Activated T-helper 1 cell treated with anti-CD3 and anti-CD28 coated beads, Interleukin-2, amount 50 U/mL, for 16 hours (primary cell): ENCODE measurements around the gene LIMS1.
A peak's percentile ranks its signal among the peaks of the same experiment; 100 is the strongest.
"Not testable (repeated sequence)": the region's sequence is repeated elsewhere in the genome, so short reads cannot be mapped to it uniquely, and the experiment has no call there.

ENCODE experiments used
- DNase-seq, 2 donors: peaks; one replicate each; pipeline ENCODE4 v3.0.0-alpha.2; 2020; ENCODE audit warnings: low read depth in 1 of 2, low spot score in 1 of 2

The LIMS1 gene

DNA sequence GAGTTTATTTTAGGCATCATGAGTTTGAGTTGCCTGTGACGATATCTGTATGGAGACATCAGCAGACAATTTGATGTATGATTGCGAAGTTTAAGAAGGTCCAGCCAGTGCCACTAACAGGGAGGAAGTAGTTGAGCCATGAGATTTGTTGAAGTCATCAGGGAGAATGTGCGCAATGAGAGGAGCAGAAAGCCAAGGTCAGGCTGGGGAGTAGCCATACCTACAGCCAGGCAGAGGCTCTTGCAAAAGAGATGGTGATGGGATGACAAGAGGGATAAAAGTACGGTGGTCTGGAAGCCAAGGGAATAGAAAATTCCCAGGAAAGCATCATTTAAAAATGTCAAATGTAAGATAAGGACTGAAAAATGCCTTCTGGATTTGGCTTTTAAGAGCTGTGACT, 51.2 kb downstream of the LIMS1 start:
- no peak for DNase-seq

DNA sequence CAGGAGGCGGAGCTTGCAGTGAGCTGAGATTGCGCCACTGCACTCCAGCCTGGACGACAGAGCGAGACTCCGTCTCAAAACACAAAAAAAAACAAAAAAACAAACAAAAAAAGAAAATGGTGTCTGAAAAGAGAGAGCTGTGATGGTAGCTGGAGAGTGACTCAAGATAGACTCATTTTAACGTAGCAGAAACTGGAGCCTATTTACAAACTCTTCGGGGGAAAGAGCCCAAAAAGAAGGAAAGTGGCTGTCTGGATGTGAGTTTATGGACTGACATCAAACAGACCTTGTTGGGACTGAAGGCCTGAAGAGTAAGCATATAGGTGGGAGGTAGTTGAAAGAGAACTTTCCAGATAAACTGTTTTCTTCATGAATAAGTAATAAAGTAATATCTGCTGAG, 51.8 kb downstream of the LIMS1 start:
- DNase-seq = no peak

DNA sequence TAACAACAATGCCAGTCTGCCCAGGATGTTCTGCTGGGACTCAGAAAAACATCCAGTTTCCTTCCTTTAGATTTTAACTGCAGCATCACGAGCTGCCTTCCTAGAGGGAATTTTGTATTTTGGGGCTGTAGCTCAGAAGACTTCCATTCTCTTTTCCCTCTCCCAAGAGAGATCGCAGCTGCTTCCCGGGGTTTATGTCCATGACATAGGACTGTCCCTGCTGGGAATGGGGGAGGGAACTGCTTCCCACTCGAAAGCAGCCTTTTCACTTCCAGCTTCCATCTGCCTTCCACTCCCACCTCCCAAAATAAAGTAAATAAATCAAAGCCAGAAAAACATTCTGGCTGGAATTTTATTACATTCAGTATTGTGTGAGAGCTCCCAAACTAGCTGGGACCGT, 52.4 kb downstream of the LIMS1 start:
- DNase-seq = no peak

DNA sequence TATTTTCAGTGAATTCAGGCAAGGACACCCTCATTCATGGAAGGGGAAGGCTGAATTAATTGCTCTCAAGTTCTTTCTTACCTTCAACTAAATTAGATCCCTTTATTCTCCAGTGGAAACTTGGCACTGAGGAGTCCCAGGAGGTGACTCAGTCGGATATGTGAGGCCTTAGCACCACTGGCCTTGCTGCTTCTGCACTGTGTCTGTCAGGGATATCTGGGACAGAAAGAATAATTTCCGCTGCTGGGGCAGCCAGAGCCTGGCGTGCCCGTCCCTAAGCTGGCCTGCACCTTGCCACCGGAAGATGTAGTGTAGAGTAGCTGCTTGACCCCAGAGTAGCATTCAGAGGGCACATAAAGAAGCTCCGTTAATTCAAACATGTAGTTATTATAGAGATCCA, 53.4 kb downstream of the LIMS1 start:
- DNase-seq = no peak

DNA sequence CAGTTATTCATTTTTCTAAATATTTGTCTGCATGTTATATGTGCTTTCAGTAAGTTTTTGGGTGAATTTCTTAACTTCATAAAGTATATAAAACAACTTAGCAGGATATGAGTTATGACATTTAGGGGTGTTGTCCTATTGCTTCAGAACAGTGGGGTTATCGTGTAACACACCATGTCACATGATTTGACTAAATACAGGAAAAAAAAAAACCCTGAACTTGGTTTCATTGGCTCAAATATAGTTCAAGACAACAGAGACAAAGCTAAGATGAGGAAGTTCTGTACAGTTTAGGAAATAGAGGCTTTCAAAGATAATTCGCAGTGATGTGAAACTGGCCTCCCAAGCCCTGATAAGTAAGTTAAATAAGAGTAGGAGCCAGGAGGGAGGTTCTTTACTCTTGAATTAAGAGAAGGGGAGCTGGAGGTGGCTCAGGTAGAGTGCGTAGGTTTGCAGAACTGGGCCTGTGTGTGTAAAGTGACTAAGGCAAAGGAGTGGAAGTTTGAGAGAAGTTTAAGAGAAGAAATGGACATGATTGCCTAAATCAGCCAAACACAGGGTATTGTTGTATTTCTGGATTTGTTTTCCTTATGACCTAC, 53.9 kb downstream of the LIMS1 start:
- no peak for DNase-seq

DNA sequence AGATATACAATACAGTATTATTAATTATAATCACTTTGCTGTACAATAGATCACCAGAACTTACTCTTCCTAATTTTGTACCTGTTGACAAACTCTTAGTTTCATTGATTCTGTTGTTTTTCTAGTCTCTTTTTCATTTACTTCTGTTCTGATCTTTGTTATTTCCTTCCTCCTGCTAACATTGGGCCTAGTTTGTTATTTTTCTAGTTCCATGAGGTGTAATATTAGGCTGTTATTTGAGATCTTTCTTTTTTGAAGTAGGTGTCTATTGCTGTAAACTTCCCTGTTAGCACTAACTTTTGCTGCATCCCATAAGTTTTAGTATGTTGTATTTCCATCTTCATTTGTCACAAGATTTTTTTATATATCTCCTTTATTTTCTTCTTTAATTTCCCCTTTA, 55.1 kb downstream of the LIMS1 start:
- no peak for DNase-seq

DNA sequence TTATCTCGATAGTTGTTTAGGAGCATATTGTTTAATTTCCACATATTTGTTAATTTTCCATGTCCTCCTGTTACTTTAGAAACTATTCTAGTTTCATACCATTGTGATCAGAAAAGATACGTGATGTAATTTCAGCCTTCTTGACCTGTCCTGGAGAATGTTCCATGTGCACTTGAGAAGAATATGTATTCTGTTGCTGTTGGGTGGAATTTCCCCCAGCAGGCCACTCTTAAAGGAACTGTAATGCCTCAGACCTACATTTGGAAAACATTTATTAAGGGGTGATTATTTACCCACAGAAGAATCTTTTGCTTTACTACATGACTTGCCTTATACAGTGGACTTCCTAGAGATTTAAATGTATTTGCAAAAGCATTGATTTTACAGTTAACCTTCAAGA, 55.5 kb downstream of the LIMS1 start:
- no peak for DNase-seq

DNA sequence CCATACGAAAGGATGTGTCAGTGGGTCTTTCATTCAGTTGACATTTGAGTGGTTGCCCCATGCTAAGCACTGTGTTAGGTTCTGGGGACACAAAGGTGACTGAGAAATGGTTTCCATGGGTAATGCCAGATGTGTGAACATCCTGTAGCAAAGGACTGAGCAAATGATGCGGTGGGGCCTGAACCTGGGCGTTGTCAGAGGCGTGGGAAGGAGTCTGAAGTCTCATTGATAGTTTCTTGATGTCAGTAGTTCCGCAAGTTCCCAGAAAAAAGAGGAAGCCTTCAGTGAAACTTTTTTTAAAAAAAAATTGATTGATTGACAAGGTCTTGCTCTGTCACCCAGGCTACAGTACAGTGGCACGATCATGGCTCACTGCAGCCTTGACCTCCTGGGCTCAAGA, 56.9 kb downstream of the LIMS1 start:
- DNase-seq = no peak

DNA sequence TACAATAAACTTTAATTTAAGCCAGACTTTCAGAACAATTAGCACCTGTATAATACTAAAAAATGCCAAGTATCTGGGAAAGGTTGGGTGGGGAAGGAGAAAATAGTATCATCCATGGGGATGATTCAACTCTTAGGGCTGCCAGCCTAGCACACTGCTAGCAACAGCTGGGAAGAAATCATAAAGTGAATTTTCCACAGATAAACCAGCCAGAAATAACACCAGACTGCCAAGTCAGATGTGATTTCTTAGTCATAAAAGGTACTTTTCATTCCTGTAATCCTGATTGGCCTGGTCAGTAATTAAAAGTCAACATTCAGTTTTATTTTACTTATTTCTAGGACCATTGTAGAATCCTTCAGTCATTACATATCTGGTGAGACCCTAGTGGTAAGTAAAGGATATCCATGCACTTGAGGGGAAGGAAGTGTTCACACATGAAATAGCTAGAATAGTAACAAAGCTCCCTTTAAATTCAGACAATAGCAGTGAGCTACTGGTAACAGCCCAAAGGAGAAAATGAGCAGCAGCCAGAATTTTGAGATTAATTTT, 59.4 kb downstream of the LIMS1 start:
- no peak for DNase-seq

DNA sequence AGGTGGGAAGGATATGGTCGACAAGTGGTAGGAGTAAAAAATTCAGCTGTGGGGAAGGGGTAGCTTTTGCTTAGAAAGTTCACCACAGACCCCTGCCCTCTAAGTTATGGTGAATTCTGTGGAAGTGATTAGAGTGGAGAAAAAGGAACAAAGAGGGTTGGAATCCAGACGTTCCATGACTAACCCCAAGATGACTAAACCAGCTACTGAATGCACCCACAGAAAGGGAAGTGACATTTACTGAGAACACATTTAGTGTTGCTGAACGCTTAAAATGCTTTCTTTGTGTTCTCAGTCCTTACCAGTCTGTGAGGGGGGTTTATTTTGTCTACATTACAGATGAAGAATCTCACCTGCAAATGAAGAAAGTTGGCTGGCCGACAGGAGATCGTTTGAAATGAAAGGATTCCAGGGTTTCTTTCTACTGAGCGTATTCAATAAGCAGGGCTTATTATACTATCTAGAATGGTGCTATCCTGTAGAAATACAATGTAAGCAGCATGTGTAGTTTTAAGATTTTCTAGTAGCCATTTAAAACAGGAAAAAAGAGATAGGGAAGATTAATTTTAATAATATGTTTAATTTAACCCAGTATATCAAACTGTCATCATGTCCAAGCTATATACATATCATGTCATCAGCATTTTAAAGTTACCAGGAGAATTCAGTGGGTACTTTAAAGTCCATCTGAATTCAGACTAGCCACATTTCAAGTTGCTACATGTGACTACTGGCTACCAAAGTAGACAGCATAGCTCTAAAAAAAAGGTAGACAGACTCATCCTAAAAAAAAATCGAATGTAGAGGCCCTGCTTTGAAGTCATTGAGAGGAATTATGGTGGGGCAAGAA, 60.1 kb downstream of the LIMS1 start:
- no peak for DNase-seq

DNA sequence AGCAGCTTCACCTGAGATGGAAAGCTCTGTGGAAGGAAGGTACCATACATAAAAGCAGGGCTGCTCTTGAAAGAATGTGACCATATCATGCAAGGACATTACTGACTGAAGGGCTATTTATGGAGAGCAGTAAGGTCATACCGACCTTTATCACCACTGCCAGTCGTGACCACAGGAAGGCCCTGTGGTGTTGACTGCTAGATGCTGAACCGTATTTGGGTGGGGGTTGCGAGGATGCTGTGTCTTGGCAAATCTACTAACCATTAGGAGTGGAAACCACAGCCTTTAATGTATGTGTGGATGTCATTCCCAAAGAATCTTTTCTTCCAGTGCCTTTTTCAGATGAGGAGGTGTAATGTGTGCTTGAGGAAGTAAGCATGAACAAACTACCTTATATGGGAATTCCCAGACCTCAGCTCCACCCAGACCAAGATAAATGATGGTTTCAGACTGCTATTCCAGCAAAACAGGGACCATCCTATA, 60.8 kb downstream of the LIMS1 start:
- DNase-seq = no peak

DNA sequence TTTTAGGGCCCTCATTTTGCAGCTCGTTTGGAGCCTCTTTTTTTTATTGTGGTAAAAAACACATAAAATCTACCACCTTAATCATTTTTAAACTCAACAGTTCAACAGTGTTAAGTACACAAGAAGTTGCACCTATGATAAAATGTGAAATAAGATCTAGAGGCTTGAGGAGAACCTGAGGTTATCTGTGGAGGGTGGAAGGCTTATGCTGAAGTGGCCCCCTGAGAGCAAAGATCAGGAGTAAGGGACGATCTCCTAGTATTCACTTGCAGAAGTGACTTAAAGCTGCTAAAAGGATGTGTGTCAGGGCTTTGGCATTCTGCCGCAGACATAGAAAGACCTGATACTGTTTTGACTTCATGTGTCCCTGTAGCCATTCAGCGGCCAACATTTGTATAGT, 61.5 kb downstream of the LIMS1 start:
- DNase-seq = not testable (repeated sequence)

DNA sequence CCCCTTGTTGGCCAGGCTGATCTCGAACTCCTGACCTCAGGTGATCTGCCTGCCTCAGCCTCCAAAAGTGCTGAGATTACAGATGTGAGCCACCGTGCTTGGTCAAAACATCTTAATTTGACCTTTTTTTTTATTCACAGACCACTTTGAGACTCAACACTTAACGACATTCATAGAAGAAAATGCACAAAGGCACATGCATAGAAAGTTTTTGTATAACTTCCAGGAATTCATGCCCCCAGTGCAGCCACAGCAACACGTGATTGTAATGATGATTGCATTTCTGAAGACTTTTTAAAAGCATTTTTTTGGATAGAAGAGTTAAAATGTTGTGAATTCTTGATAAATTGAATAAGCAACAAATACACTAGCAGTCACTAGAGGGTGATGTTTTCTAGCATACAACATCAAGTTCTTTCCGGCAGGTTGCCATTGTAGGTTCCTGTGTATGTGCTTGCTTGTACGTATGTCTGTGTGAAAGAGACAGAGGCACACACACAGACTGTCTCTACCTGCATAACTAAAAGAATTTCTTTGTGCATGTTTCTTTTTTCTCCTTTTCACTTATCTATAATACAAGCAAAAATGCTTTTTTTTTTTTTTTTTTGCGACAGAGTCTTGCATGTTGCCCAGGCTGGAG, 63.0 kb downstream of the LIMS1 start:
- not testable (repeated sequence) for DNase-seq

DNA sequence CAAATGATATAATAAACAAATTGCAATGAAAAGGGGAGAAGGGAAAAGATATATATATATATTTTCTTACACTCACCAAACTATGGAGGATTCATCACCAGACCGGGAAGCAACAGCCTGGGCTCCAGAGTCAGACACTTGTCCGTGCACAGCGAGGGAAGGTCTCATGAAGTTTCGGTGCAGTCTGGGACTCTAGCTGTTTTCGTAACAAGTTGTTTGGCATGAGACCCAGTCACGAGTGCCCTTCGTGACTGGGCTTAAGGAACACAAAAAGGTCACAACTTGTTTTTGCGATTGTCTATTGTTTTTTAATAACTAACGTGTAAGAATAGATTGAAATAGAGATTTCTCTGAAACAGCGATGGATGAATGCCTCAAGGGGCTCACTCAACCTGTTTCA, 66.9 kb downstream of the LIMS1 start:
- DNase-seq = not testable (repeated sequence)

DNA sequence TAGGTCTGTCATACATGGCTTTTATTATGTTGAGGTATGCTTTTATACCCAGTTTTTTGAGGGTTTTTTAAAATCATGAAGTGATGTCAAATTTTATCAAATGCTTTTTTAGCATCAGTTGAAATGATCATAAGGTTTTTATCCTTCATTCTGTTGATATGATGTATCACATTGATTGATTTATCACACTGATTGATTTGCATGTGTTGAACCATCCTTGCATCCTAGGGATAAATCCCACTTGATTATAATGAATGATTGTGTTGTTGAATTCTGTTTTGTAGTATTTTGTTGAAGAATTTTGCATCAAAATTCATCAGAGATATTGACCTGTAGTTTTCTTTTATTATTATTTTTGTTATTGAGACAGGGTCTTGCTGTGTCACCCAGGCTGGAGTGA, 68.2 kb downstream of the LIMS1 start:
- DNase-seq = no peak

DNA sequence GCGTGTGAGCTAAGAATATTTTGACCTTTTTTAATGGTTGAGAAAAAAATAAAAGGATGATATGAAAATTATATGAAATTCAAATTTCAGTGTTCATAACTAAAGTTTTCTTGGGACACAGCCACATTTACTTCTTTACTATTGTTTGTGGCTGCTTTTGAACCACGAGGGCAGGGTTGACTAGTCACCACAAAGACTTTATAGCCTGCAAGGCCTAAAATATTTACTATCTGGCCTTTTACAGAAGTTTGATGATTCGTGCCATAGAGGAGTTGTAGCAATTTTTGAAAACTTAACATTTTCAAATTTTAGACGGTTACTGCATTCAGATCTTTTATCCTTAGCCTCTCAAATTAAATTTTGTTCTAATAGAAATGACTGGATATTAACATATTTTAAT, 69.9 kb downstream of the LIMS1 start:
- no peak for DNase-seq

DNA sequence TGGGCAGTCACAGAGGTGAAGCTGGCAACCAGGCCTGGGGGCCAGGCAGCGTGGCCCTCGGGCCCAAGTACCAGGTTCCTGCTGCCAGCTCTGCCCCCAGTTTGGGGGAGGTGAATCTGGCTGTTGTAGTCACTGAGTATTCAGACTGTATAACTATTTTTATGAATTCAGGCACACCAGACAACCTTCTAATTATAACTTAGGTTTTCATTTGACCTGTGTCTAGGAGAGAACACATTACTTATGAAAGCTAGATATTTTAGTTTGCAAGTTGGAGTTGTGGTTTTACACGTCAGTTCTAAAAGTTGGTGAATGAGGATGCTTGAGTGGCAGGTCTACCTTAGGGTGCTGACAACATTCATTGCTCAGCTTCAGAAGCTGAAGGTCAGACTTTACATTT, 71.7 kb downstream of the LIMS1 start:
- DNase-seq = no peak

DNA sequence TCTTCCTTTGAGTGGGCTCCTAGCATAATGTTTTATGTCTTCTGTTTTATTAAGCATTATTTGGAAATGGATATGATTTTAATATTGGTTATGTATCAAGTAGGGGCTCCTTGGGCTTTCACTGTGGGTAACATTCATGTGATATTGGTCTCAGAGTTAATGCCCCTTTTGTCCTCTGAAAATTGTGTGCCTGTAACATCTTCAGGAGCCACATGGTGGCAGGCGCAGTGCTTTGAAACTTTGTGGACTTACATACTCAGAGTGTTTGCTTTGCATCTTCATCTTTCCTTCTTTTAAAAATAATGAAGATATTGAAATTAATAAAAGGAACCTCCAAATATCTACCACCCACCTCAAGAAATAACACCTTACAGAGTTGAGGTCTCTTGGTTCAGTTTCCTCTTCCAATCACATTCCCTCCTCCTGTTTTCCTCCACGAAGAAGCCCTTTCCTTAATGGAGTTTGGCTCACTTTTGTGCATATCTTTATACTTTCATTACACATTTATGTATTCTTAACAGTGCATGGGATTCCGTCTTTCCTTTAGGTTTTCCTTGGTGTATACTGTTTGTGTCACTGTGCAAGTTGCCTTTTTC, 73.5 kb downstream of the LIMS1 start:
- DNase-seq = peak in 1 of 2 donors; percentile 20

DNA sequence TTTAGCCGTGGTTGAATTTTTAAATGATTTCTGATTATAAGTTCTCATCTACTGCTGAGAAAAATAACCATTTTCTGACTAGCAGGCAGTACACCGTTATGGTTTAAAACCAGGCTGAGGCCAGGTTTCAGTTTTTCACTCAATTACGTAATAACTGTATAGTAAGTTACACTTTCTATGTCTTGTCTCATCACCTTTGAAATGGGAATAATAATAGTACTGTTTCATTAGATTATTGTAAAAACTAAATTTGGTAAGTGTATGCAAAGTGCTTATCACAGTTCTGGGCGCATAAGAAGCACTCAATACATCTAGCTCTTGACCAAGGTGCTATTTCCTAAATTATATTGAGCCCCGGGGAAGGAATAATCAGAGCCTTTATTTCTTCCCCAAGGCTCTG, 76.8 kb downstream of the LIMS1 start:
- DNase-seq = no peak

DNA sequence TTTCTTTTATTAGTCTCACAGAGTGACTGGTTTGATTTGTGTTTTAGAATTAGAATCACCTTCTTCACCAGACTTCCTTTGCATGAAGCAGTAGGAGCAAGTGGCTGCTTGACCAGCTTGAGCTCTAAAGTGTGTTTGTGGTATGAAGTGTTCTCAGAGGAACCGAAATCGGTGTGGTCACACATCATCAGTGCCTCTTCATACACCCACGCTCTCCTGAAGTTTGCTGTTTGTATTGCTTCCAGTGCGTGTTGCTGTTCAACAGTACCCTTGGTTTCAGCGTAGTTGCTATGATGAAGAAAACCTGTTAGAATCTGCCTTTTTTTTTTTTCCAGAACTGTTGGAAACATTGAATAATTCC, 77.9 kb downstream of the LIMS1 start:
- peak in 1 of 2 donors; percentile 20 for DNase-seq

DNA sequence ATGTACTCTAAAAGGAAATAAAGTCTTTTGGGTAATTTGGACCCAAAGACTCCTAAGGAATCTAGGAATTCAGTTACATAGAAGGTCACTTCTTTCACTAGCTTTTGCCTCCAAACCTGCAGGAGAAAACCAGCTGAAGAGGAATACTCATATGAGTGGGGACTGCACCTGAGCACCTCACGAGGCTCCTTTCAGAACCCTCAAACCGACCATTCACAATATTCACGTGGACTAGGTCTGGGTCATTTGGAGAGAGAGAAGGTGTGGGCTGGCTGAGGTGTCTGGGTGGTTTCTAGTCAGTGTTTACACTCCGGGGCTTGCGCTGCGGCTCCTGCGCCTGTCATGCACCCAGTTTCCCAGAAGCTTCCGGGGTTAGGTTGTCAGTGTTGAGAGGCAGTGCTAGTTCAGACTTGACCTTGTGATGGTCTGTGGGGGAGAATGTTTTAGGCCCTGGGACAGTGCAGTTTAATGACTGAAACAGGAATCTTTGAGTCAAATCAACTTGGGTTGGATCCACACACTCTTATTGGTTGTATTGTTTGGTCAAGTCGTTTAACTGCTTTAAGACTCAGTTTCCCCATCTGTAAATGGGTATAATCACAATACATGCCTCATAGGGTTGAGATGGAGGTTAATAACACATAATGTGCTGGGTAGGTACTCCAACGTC, 78.4 kb downstream of the LIMS1 start:
- peak; percentile 34 to 62 for DNase-seq
